ENCODE data around the gene CCDC18.

The CCDC18 gene

GRCh38 chr1:93322349-93322748 is 141.8 kb downstream of the CCDC18 start:
- no peak overlapping the region for H3K4me3 ChIP-seq (ENCODE audit: low read depth, low read length)
- no peak for TF ChIP-seq CTCF (IDR thresholded peaks at IDR 0.05; ENCODE audit: low read depth, low read length)

GRCh38 chr1:93323185-93323820 is 142.8 kb downstream of the CCDC18 start:
- no peak for TF ChIP-seq CTCF (IDR thresholded peaks at IDR 0.05; ENCODE audit: low read depth, low read length)

GRCh38 chr1:93324486-93325464 is 144.3 kb downstream of the CCDC18 start:
- H3K4me3 ChIP-seq (ENCODE audit: low read depth, low read length), result 0 out of 2 replicates have a peak overlapping the region, but pooled peaks have one; percentile 3
- no peak for TF ChIP-seq CTCF (IDR thresholded peaks at IDR 0.05; ENCODE audit: low read depth, low read length)

More at GRCh38 chr1:93323185-93323820, 142.8 kb downstream of the CCDC18 start:
- H3K4me3 ChIP-seq (ENCODE audit: low read depth, low read length), result no peak overlapping the region
